SU-DHL-6 (cell line): ENCODE measurements around the gene SEC23B.

Source experiments
- CTCF ChIP-seq: fragments of 200-600 bp; sonication (generic); IDR thresholded peaks from one replicate; pipeline ENCODE4 v1.5.1; 2017; ENCODE audit warnings: antibody characterized with exemption, mild to moderate bottlenecking, low read length, moderate library complexity; ENCODE audit not compliant: insufficient read depth, poor library complexity, severe bottlenecking
- EZH2phosphoT487 ChIP-seq: fragments of 200-600 bp; sonication (generic), shearing (Covaris generic); conservative IDR thresholded peaks from 2 replicates; pipeline ENCODE4 v1.6.1; 2018; ENCODE audit warnings: mild to moderate bottlenecking, antibody characterized with exemption, low read length, moderate library complexity, mixed read lengths

GRCh38 chr20:18515973-18516372 is 8.2 kb downstream of the SEC23B start:
- TF ChIP-seq CTCF (no peak), EZH2phosphoT487 (no peak)
